MM.1S (cell line): ENCODE measurements around the gene TIMM23.
A peak's percentile ranks its signal among the peaks of the same experiment; 100 is the strongest.
"Not testable (repeated sequence)": the region's sequence is repeated elsewhere in the genome, so short reads cannot be mapped to it uniquely, and the experiment has no call there.

Source experiments
- DNase-seq: peaks from one replicate; pipeline ENCODE4 v3.0.0-alpha.2; 2015
- H2AFZ ChIP-seq: fragments of 300-600 bp; sonication (generic); 2 replicates; pipeline ENCODE4 v1.6.0; 2016; ENCODE audit warnings: antibody characterized with exemption, low read length
- H3F3A ChIP-seq: fragments of 300-600 bp; sonication (generic); 2 replicates; pipeline ENCODE4 v1.6.1; 2016; ENCODE audit warnings: mild to moderate bottlenecking, antibody characterized with exemption, low read length, moderate library complexity, mixed read lengths; ENCODE audit not compliant: insufficient read depth
- H3K27ac ChIP-seq: fragments of 300-600 bp; sonication (generic); 2 replicates; pipeline ENCODE4 v1.5.1; 2016; ENCODE audit warnings: mild to moderate bottlenecking, low read length
- H3K27me3 ChIP-seq: fragments of 300-600 bp; sonication (generic); replicated peaks from 2 replicates; pipeline ENCODE4 v1.6.0; 2016; ENCODE audit warnings: low read length; ENCODE audit not compliant: insufficient read depth
- H3K36me3 ChIP-seq: fragments of 300-600 bp; sonication (generic); replicated peaks from 2 replicates; pipeline ENCODE4 v1.6.1; 2016; ENCODE audit warnings: mild to moderate bottlenecking, low read length, mixed read lengths; ENCODE audit not compliant: insufficient read depth
- H3K4me1 ChIP-seq: fragments of 300-600 bp; sonication (generic); 2 replicates; pipeline ENCODE4 v1.6.1; 2016; ENCODE audit warnings: low read length, mixed read lengths
- H3K4me2 ChIP-seq: fragments of 300-600 bp; sonication (generic); 2 replicates; pipeline ENCODE4 v1.6.0; 2016; ENCODE audit warnings: low read depth, low read length
- H3K4me3 ChIP-seq: fragments of 300-600 bp; sonication (generic); 2 replicates; pipeline ENCODE4 v1.5.1; 2016; ENCODE audit warnings: low read length, mixed read lengths
- H3K79me2 ChIP-seq: fragments of 300-600 bp; sonication (generic); 2 replicates; pipeline ENCODE4 v1.6.1; 2016; ENCODE audit warnings: mixed run types, low read length, mixed read lengths
- H3K9ac ChIP-seq: fragments of 300-600 bp; sonication (generic); 2 replicates; pipeline ENCODE4 v1.6.1; 2016; ENCODE audit warnings: low read length, mixed read lengths
- H3K9me2 ChIP-seq: fragments of 300-600 bp; sonication (generic); replicated peaks from 2 replicates; pipeline ENCODE4 v1.6.1; 2016; ENCODE audit warnings: mild to moderate bottlenecking, low read length, mixed read lengths; ENCODE audit not compliant: insufficient read depth
- H3K9me3 ChIP-seq: fragments of 300-600 bp; sonication (generic); replicated peaks from 2 replicates; pipeline ENCODE4 v1.6.1; 2016; ENCODE audit warnings: mild to moderate bottlenecking, low read length, mixed read lengths; ENCODE audit not compliant: insufficient read depth
- H4K20me1 ChIP-seq: fragments of 300-600 bp; sonication (generic); 2 replicates; pipeline ENCODE4 v1.6.1; 2016; ENCODE audit warnings: mild to moderate bottlenecking, low read length, moderate library complexity, mixed read lengths; ENCODE audit not compliant: insufficient read depth
- TF ChIP-seq, protein P1 (sequence below): fragments of 300-600 bp; sonication (generic); IDR thresholded peaks from 2 replicates; pipeline ENCODE4 v1.5.1; 2016; ENCODE audit warnings: antibody characterized with exemption, low read length, mixed read lengths

TIMM23 gene

DNA sequence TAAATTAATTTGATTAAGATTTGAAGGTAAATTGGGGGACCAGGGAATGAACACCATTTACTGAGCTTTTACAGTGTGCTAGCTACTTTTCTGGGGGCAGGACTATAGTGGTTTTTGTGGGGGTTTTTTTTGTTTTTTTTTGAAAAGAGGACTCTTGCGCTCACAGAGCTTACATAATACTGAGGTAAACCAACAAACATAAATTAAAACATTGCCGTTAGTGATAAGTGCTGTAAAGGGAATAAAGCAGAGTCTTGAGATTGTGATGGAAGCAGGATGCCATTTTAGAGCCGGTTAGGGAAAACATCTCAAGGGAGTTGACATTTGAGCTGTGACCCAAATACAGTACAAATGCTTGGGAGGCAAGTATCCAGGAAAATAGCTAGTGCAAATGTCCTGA is 1.8 kb downstream of the TIMM23 start:
- not testable (repeated sequence) for H3K9ac ChIP-seq, H3K27ac ChIP-seq, H3K36me3 ChIP-seq, H3F3A ChIP-seq, H2AFZ ChIP-seq, H3K9me3 ChIP-seq, H4K20me1 ChIP-seq, DNase-seq, H3K4me3 ChIP-seq, H3K27me3 ChIP-seq, H3K9me2 ChIP-seq, H3K4me1 ChIP-seq
- peaks cover 68% of the 10 kb centered on the region for H3K79me2 ChIP-seq
- H3K4me2 ChIP-seq, result peak overlapping the region; percentile 66; the same call in 1 of the 2 replicates

DNA sequence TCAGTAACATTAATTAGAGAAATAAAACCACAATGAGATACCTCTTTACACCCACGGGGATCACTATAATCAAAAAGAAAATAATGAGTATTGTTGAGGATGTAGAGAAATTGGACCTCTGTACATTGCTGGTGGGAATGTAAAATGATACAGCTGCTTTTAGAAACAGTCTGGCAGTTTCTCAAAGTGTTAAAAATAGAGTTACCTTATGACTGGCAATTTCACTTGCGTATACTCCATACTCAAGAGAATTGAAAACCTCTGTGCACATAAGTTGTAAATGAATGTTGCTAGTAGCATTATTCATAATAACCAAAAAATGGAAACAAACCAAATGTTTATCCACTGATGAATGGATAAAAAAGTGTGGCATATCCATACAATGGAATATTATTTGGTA is 6.3 kb downstream of the TIMM23 start:
- not testable (repeated sequence) for H3F3A ChIP-seq, H3K36me3 ChIP-seq, H3K4me1 ChIP-seq, H3K4me3 ChIP-seq, H3K27me3 ChIP-seq, H3K9ac ChIP-seq, H2AFZ ChIP-seq, H3K9me3 ChIP-seq, DNase-seq, H3K9me2 ChIP-seq, H3K4me2 ChIP-seq, H4K20me1 ChIP-seq
- peak overlapping the region; percentile 25; the same call in 1 of the 2 replicates for H3K27ac ChIP-seq
- H3K79me2 ChIP-seq, result peaks cover 53% of the 10 kb centered on the region

DNA sequence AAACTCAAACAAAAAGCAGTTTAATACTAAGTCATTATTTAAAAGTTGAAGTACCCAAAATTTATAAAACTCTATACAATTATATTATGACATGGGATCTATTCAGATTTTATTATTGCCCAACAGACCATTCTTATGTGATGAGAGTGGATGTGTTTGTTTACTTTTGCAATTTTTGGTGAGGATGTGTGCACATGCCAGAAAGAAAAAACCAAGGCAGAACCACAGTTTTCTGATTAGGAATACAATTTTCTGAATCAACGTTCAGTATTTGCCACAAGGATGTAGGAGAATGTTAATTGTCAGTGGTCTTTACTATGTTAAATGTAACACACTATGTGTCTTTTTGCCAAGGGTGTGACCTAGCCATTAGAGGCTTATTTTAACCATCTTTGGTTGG is 9.1 kb downstream of the TIMM23 start:
- H3K79me2 ChIP-seq, result peaks cover 44% of the 10 kb centered on the region
- not testable (repeated sequence) for H3K36me3 ChIP-seq, H3K4me3 ChIP-seq, H2AFZ ChIP-seq, H4K20me1 ChIP-seq, H3K9ac ChIP-seq, H3K4me1 ChIP-seq, H3K27ac ChIP-seq, DNase-seq, H3F3A ChIP-seq, H3K9me2 ChIP-seq, H3K9me3 ChIP-seq, H3K27me3 ChIP-seq, H3K4me2 ChIP-seq

DNA sequence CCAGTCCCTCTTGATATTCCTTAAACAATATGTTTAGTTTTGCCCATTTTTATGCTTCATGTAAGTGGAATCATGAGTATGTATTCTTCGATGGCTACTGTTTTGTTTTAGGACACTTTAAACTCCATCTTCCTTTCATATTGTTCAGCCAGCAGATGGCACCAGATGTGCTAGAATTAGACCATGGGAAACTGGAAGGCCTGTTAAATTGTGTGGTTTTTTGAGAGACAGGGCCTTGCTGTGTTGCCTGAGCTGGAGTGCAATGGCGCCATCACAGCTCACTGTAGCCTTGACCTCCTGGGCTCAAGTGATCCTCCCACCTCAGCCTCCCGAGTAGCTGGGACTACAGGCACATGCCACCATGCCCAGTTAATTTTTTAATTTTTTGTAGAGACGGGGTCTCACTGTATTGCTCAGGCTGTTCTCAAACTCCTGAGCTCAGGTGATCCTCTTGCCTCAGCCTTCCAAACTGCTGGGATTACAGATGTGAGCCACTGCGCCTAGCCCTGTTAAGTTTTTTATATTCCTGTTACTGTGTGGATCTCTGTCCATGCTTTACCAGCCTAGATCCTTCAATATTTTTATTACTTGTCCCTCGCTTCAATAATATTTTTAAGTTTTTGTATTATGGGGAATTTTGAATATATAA is 11.4 kb downstream of the TIMM23 start:
- H3K4me1 ChIP-seq, result not testable (repeated sequence)

DNA sequence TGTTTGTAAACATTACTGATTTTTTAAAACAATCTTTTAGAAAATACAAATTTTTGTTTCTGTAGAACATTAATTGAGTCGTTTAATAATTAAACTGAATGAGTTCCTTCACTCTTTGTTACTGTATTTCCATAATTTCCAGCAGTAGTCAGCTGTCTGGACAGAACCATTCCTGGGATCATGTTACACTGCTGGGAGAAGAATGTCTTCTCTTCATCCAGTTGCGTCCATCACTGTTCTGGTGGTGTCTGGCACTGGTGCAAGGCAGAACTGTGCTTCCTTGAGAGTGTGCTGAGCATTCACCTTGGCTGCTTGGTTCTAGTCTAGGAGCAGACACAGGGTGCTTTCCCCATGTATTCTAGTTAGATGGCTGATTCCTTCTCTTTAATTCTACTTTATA is 12.2 kb downstream of the TIMM23 start:
- not testable (repeated sequence) for H2AFZ ChIP-seq, H3K27ac ChIP-seq, H3K4me2 ChIP-seq, H3F3A ChIP-seq, H4K20me1 ChIP-seq, H3K9me3 ChIP-seq, H3K9me2 ChIP-seq, H3K36me3 ChIP-seq, H3K27me3 ChIP-seq, H3K9ac ChIP-seq, H3K4me3 ChIP-seq, H3K4me1 ChIP-seq, DNase-seq
- peaks cover 35% of the 10 kb centered on the region for H3K79me2 ChIP-seq

More for the DNA sequence above, 11.4 kb downstream of the TIMM23 start:
- H3K27me3 ChIP-seq, H3F3A ChIP-seq, H2AFZ ChIP-seq, H3K4me3 ChIP-seq, H4K20me1 ChIP-seq, H3K9me3 ChIP-seq, H3K9me2 ChIP-seq, H3K36me3 ChIP-seq, H3K27ac ChIP-seq, H3K9ac ChIP-seq, H3K4me2 ChIP-seq: not testable (repeated sequence)
- TF ChIP-seq, protein P1, sequence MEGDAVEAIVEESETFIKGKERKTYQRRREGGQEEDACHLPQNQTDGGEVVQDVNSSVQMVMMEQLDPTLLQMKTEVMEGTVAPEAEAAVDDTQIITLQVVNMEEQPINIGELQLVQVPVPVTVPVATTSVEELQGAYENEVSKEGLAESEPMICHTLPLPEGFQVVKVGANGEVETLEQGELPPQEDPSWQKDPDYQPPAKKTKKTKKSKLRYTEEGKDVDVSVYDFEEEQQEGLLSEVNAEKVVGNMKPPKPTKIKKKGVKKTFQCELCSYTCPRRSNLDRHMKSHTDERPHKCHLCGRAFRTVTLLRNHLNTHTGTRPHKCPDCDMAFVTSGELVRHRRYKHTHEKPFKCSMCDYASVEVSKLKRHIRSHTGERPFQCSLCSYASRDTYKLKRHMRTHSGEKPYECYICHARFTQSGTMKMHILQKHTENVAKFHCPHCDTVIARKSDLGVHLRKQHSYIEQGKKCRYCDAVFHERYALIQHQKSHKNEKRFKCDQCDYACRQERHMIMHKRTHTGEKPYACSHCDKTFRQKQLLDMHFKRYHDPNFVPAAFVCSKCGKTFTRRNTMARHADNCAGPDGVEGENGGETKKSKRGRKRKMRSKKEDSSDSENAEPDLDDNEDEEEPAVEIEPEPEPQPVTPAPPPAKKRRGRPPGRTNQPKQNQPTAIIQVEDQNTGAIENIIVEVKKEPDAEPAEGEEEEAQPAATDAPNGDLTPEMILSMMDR, result peak; percentile 21; the same call in 1 of the 2 replicates
- peak; percentile 48 for DNase-seq
- H3K79me2 ChIP-seq, result peaks cover 42% of the 10 kb centered on the region

DNA sequence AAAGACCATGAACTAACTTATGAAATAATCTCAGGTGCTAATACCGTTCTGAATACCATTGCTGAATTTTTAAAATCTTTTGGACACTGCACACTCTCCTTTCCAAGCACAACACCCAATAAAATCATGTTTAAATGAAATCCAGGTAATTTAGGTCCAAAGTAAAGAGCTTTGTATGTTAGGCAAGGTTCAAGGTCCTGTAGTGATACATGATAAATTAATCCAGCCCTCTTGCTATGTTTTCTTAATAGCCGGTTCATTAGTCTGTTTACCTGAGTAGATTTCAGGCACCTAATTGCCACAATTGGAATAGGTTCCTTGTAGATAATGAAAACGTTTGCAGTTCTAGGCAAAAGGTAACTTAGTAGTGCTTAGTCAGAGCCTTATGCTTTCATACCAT is 13.3 kb downstream of the TIMM23 start:
- not testable (repeated sequence) for H3K36me3 ChIP-seq, H3K27me3 ChIP-seq

More for the DNA sequence above, 13.3 kb downstream of the TIMM23 start:
- peaks cover 26% of the 10 kb centered on the region for H3K79me2 ChIP-seq
- H3K4me3 ChIP-seq, H3K4me1 ChIP-seq, H3K27ac ChIP-seq, H3F3A ChIP-seq, H3K9me3 ChIP-seq, H2AFZ ChIP-seq, DNase-seq, H3K9me2 ChIP-seq, H3K4me2 ChIP-seq, H4K20me1 ChIP-seq, H3K9ac ChIP-seq: not testable (repeated sequence)
